H9 (cell line): ENCODE measurements around the gene SUMO4. TPM values are rescaled to one million over a fixed set of nuclear protein-coding genes. Genes with fewer than 3 reads are reported as not detected.

Experiments
- DNase-seq: peaks from one replicate; pipeline ENCODE4 v3.0.0-alpha.2; 2017
- H2AFZ ChIP-seq: one replicate; pipeline ENCODE4 v1.6.1; 2013; ENCODE audit warnings: mild to moderate bottlenecking, low read length, control low read depth, moderate library complexity
- H2AK5ac ChIP-seq: 2 replicates; pipeline ENCODE4 v1.6.1; 2013; ENCODE audit warnings: low read length, control low read depth, mixed read lengths; ENCODE audit not compliant: insufficient read length
- H2BK120ac ChIP-seq: one replicate; pipeline ENCODE4 v1.6.1; 2013; ENCODE audit warnings: low read depth, mild to moderate bottlenecking, low read length, control low read depth, inconsistent platforms; ENCODE audit not compliant: poor library complexity, severe bottlenecking
- H2BK12ac ChIP-seq: 2 replicates; pipeline ENCODE4 v1.6.1; 2013; ENCODE audit warnings: low read length, control low read depth, mixed read lengths, low read depth; ENCODE audit not compliant: insufficient read length
- H2BK15ac ChIP-seq: 2 replicates; pipeline ENCODE4 v1.6.1; 2013; ENCODE audit warnings: low read depth, low read length, control low read depth
- H2BK20ac ChIP-seq: one replicate; pipeline ENCODE4 v1.6.1; 2013; ENCODE audit warnings: low read depth, mild to moderate bottlenecking, low read length, control low read depth, inconsistent platforms; ENCODE audit not compliant: poor library complexity, severe bottlenecking
- H2BK5ac ChIP-seq: 2 replicates; pipeline ENCODE4 v1.6.1; 2013; ENCODE audit warnings: low read length, control low read depth, mixed read lengths; ENCODE audit not compliant: insufficient read length
- H3K14ac ChIP-seq: 2 replicates; pipeline ENCODE4 v1.6.1; 2013; ENCODE audit warnings: low read length, control low read depth; ENCODE audit not compliant: insufficient read depth
- H3K18ac ChIP-seq: 2 replicates; pipeline ENCODE4 v1.6.1; 2013; ENCODE audit warnings: low read depth, mild to moderate bottlenecking, mixed read lengths, low read length, control low read depth; ENCODE audit not compliant: insufficient read length
- H3K23ac ChIP-seq: 2 replicates; pipeline ENCODE4 v1.6.1; 2013; ENCODE audit warnings: low read length, control low read depth, mixed read lengths, low read depth; ENCODE audit not compliant: insufficient read length
- H3K23me2 ChIP-seq: 2 replicates; pipeline ENCODE4 v1.6.1; 2013; ENCODE audit warnings: low read depth, mild to moderate bottlenecking, mixed read lengths, low read length, control low read depth; ENCODE audit not compliant: insufficient read length, poor library complexity, severe bottlenecking
- H3K27ac ChIP-seq: 2 replicates; pipeline ENCODE4 v1.5.1; 2013; ENCODE audit warnings: low read length, control low read depth, mixed read lengths, low read depth; ENCODE audit not compliant: insufficient read length
- H3K27me3 ChIP-seq: 2 replicates; pipeline ENCODE4 v1.6.1; 2013; ENCODE audit warnings: low read length, control low read depth, inconsistent platforms; ENCODE audit not compliant: insufficient read depth
- H3K4ac ChIP-seq: 2 replicates; pipeline ENCODE4 v1.6.1; 2013; ENCODE audit warnings: low read depth, mild to moderate bottlenecking, control low read depth, inconsistent platforms, low read length, moderate library complexity
- H3K4me1 ChIP-seq: 2 replicates; pipeline ENCODE4 v1.6.1; 2013; ENCODE audit warnings: low read length, control low read depth, inconsistent platforms; ENCODE audit not compliant: insufficient read depth
- H3K4me2 ChIP-seq: 2 replicates; pipeline ENCODE4 v1.6.1; 2013; ENCODE audit warnings: low read length, control low read depth, mixed read lengths; ENCODE audit not compliant: insufficient read length, insufficient read depth
- H3K56ac ChIP-seq: 2 replicates; pipeline ENCODE4 v1.6.1; 2013; ENCODE audit warnings: low read depth, mild to moderate bottlenecking, mixed read lengths, low read length, control low read depth; ENCODE audit not compliant: insufficient read length
- H3K79me1 ChIP-seq: 2 replicates; pipeline ENCODE4 v1.6.1; 2013; ENCODE audit warnings: low read depth, mild to moderate bottlenecking, moderate library complexity, low read length, control low read depth, inconsistent platforms; ENCODE audit not compliant: insufficient read depth, poor library complexity, severe bottlenecking
- H3K79me2 ChIP-seq: 2 replicates; pipeline ENCODE4 v1.6.1; 2013; ENCODE audit warnings: low read length, control low read depth, inconsistent platforms; ENCODE audit not compliant: insufficient read depth
- H3K9ac ChIP-seq: 2 replicates; pipeline ENCODE4 v1.6.1; 2013; ENCODE audit warnings: low read length, control low read depth, mixed read lengths; ENCODE audit not compliant: insufficient read length; ENCODE audit errors: extremely low read depth
- H3K9me3 ChIP-seq: one replicate; pipeline ENCODE4 v1.6.1; 2013; ENCODE audit warnings: low read depth, low read length, inconsistent platforms; ENCODE audit not compliant: control insufficient read depth
- H3T11ph ChIP-seq: one replicate; pipeline ENCODE4 v1.6.1; 2013; ENCODE audit warnings: mild to moderate bottlenecking, low read length, control low read depth, inconsistent platforms
- H4K20me1 ChIP-seq: one replicate; pipeline ENCODE4 v1.6.1; 2013; ENCODE audit not compliant: control insufficient read depth, insufficient read length, insufficient read depth
- H4K5ac ChIP-seq: 2 replicates; pipeline ENCODE4 v1.6.1; 2013; ENCODE audit warnings: low read depth, mild to moderate bottlenecking, mixed read lengths, low read length, control low read depth; ENCODE audit not compliant: insufficient read length
- H4K8ac ChIP-seq: replicated peaks from 2 replicates; pipeline ENCODE4 v1.6.1; 2013; ENCODE audit warnings: low read length, control low read depth, mixed read lengths, low read depth; ENCODE audit not compliant: insufficient read length
- H4K91ac ChIP-seq: 2 replicates; pipeline ENCODE4 v1.6.1; 2013; ENCODE audit warnings: low read depth, mild to moderate bottlenecking, moderate library complexity, mixed read lengths, low read length, control low read depth; ENCODE audit not compliant: insufficient read length
- H3K27ac Mint-ChIP-seq, 3 experiments: 2 replicates in 2 of 3; 3 replicates in 1 of 3; pipeline ENCODE4 v1.8.0; 2020 to 2021; ENCODE audit warnings: mixed read lengths in 3 of 3, mild to moderate bottlenecking in 1 of 3, moderate library complexity in 1 of 3
- H3K27me3 Mint-ChIP-seq: 2 replicates; pipeline ENCODE4 v1.8.0; 2021; ENCODE audit warnings: low read depth, mild to moderate bottlenecking, moderate library complexity, mixed read lengths
- H3K36me3 Mint-ChIP-seq, 3 experiments: 2 replicates in 2 of 3; 3 replicates in 1 of 3; pipeline ENCODE4 v1.8.0; 2020 to 2021; ENCODE audit warnings: low read depth in 3 of 3, mixed read lengths in 3 of 3; ENCODE audit not compliant: insufficient read depth in 1 of 3
- H3K4me1 Mint-ChIP-seq, 2 experiments: 2 replicates each; pipeline ENCODE4 v1.8.0; 2020; ENCODE audit warnings: mixed read lengths in 2 of 2
- H3K4me3 Mint-ChIP-seq, 2 experiments: 2 replicates in 1 of 2; 3 replicates in 1 of 2; pipeline ENCODE4 v1.8.0; 2020 to 2021; ENCODE audit warnings: mild to moderate bottlenecking in 2 of 2, mixed read lengths in 2 of 2, moderate library complexity in 1 of 2
- H3K9me3 Mint-ChIP-seq, 2 experiments: 2 replicates in 1 of 2; 3 replicates in 1 of 2; pipeline ENCODE4 v1.8.0; 2020; ENCODE audit warnings: mild to moderate bottlenecking in 2 of 2, mixed read lengths in 2 of 2, moderate library complexity in 1 of 2
- WGBS: extraction: QIAGEN DNeasy Blood & Tissue Kit; methylation state at CpG from one replicate; pipeline ENCODE4 v1.1.7; 2013; ENCODE audit warnings: missing lambda C conversion rate, low lambda C conversion rate, mixed read lengths; ENCODE audit not compliant: insufficient read length; ENCODE audit errors: extremely low coverage; 5-methylcytosine and 5-hydroxymethylcytosine counted together
- total RNA-seq: library from RNA; stranded (reverse); gene quantifications from 2 replicates; pipeline ENCODE4 v1.2.1, GENCODE V29; 2021
- TF ChIP-seq, protein P1 (sequence below): fragments of 200-600 bp; sonication (generic); conservative IDR thresholded peaks from 3 replicates; pipeline ENCODE4 v1.8.0; 2021; ENCODE audit warnings: antibody characterized with exemption, mild to moderate bottlenecking

SUMO4 gene
- total RNA-seq, 1 experiment from 2014 or later: 1.5 TPM

- H4K91ac ChIP-seq: no peak overlapping the region
- H2AK5ac ChIP-seq: no peak overlapping the region
- Mint-ChIP-seq H3K27ac (no peak overlapping the region), H3K4me3 (no peak overlapping the region), H3K36me3 (no peaks in the 10 kb centered on the region), H3K9me3 (no peaks in the 10 kb centered on the region), H3K27me3 (no peaks in the 10 kb centered on the region), H3K4me1 (peaks cover 4 to 6% of the 10 kb centered on the region in 2 experiments; a peak in 2 of 4 replicates)
- H3T11ph ChIP-seq: no peak overlapping the region
- H3K4me2 ChIP-seq: no peak overlapping the region
- H3K9me3 ChIP-seq: no peaks in the 10 kb centered on the region
- no peaks in the 10 kb centered on the region for H3K79me2 ChIP-seq
- H4K5ac ChIP-seq: no peak overlapping the region
- H2BK5ac ChIP-seq: no peak overlapping the region
- H2AFZ ChIP-seq: no peak overlapping the region
- H2BK120ac ChIP-seq: no peak overlapping the region
- no peak overlapping the region for H3K9ac ChIP-seq
- no peak overlapping the region for H2BK15ac ChIP-seq
- no peak overlapping the region for H3K56ac ChIP-seq
- no CpG with 5 or more reads among the region's 2 CpGs for WGBS
- no peak overlapping the region for H3K27ac ChIP-seq
- H4K20me1 ChIP-seq: no peaks in the 10 kb centered on the region
- no peak overlapping the region for H3K4ac ChIP-seq
- no peak overlapping the region for H3K23ac ChIP-seq
- H3K23me2 ChIP-seq: no peaks in the 10 kb centered on the region
- no peaks in the 10 kb centered on the region for H3K27me3 ChIP-seq
- H4K8ac ChIP-seq: no peak overlapping the region
- H2BK20ac ChIP-seq: no peak overlapping the region
- H3K4me1 ChIP-seq: no peaks in the 10 kb centered on the region
- TF ChIP-seq, protein P1, sequence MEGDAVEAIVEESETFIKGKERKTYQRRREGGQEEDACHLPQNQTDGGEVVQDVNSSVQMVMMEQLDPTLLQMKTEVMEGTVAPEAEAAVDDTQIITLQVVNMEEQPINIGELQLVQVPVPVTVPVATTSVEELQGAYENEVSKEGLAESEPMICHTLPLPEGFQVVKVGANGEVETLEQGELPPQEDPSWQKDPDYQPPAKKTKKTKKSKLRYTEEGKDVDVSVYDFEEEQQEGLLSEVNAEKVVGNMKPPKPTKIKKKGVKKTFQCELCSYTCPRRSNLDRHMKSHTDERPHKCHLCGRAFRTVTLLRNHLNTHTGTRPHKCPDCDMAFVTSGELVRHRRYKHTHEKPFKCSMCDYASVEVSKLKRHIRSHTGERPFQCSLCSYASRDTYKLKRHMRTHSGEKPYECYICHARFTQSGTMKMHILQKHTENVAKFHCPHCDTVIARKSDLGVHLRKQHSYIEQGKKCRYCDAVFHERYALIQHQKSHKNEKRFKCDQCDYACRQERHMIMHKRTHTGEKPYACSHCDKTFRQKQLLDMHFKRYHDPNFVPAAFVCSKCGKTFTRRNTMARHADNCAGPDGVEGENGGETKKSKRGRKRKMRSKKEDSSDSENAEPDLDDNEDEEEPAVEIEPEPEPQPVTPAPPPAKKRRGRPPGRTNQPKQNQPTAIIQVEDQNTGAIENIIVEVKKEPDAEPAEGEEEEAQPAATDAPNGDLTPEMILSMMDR: no peak
- no peak overlapping the region for H3K18ac ChIP-seq
- DNase-seq: no peak
- H3K79me1 ChIP-seq: no peaks in the 10 kb centered on the region
- no peak overlapping the region for H3K14ac ChIP-seq
- H2BK12ac ChIP-seq: no peak overlapping the region
These were observed 33.3 kb downstream of the SUMO4 start for GRCh38 chr6:149433405-149433804.
